ENCODE results near the gene NEMP1. TPM values are rescaled to one million over a fixed set of nuclear protein-coding genes. Genes with fewer than 3 reads are reported as not detected.
A peak's percentile ranks its signal among the peaks of the same experiment; 100 is the strongest.

Gene NEMP1
- total RNA-seq, 4 donors from 2014 or later: 8.3 to 11.8 (median 10.0) TPM

- Histone ChIP-seq H3K4me3 (no peak overlapping the region), H3K36me3 (peaks cover 57 to 93% (median 83%) of the 10 kb centered on the region in 4 donors), H3K9me3 (no peaks in the 10 kb centered on the region), H3K4me1 (peaks cover 23 to 47% (median 39%) of the 10 kb centered on the region in 4 donors), H3K27me3 (no peaks in the 10 kb centered on the region), H3K27ac (replicated peaks in 1 of 4) (peak overlapping the region in 2 of 4 donors; percentile 99 to 100)
- intact Hi-C loops (cut with DNase I): loop anchor here (10.0 kb wide), 1 partner anchor 462 kb away; the partner anchor contains the start of gene BAZ2A
- no peak for TF ChIP-seq POLR2AphosphoS5 (IDR thresholded peaks at IDR 0.05)
- TF ChIP-seq, protein P1, sequence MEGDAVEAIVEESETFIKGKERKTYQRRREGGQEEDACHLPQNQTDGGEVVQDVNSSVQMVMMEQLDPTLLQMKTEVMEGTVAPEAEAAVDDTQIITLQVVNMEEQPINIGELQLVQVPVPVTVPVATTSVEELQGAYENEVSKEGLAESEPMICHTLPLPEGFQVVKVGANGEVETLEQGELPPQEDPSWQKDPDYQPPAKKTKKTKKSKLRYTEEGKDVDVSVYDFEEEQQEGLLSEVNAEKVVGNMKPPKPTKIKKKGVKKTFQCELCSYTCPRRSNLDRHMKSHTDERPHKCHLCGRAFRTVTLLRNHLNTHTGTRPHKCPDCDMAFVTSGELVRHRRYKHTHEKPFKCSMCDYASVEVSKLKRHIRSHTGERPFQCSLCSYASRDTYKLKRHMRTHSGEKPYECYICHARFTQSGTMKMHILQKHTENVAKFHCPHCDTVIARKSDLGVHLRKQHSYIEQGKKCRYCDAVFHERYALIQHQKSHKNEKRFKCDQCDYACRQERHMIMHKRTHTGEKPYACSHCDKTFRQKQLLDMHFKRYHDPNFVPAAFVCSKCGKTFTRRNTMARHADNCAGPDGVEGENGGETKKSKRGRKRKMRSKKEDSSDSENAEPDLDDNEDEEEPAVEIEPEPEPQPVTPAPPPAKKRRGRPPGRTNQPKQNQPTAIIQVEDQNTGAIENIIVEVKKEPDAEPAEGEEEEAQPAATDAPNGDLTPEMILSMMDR (IDR thresholded peaks at IDR 0.05): no peak
- no peak for TF ChIP-seq POLR2A (IDR thresholded peaks at IDR 0.05; ENCODE audit: low read depth)
- TF ChIP-seq EP300 (IDR thresholded peaks at IDR 0.05): no peak
- 89% methylated on average over 8 of the region's 8 CpGs for WGBS
- no peak for DNase-seq (ENCODE audit: extremely low spot score)
Observed at GRCh38 chr12:57096748-57097553, 18.4 kb upstream of the NEMP1 start.

GRCh38 chr12:57096099-57096572 is 17.5 kb upstream of the NEMP1 start:
- Histone ChIP-seq H3K9me3 (no peaks in the 10 kb centered on the region), H3K36me3 (peaks cover 56 to 93% (median 86%) of the 10 kb centered on the region in 4 donors), H3K27me3 (no peaks in the 10 kb centered on the region), H3K4me3 (no peak overlapping the region), H3K4me1 (peaks cover 31 to 55% (median 47%) of the 10 kb centered on the region in 4 donors), H3K27ac (replicated peaks in 1 of 4) (peak overlapping the region in 2 of 4 donors; percentile 99 to 100)
- no peak for DNase-seq (ENCODE audit: extremely low spot score)
- intact Hi-C loops (cut with DNase I): loop anchor here (10.0 kb wide), 1 partner anchor 461 kb away; the partner anchor contains the start of gene BAZ2A
- whole genome bisulfite sequencing: 72% methylated on average over 6 of the region's 6 CpGs
- no peak for TF ChIP-seq POLR2A (IDR thresholded peaks at IDR 0.05; ENCODE audit: low read depth)
- TF ChIP-seq, protein P1 (IDR thresholded peaks at IDR 0.05): no peak
- no peak for TF ChIP-seq POLR2AphosphoS5 (IDR thresholded peaks at IDR 0.05)
- TF ChIP-seq EP300 (IDR thresholded peaks at IDR 0.05): no peak

- intact Hi-C loops (cut with DNase I): loop anchor here (10.0 kb wide), 1 partner anchor 461 kb away; the partner anchor contains the start of gene BAZ2A
- no peak for DNase-seq (ENCODE audit: extremely low spot score)
- H3K9me3 ChIP-seq: no peaks in the 10 kb centered on the region
- peak overlapping the region; percentile 99 to 100 (median 100) for H3K27ac ChIP-seq (replicated peaks in 1 of 4)
- TF ChIP-seq POLR2AphosphoS5 (IDR thresholded peaks at IDR 0.05) (no peak), EP300 (IDR thresholded peaks at IDR 0.05) (no peak), POLR2A (IDR thresholded peaks at IDR 0.05; ENCODE audit: low read depth) (no peak)
- TF ChIP-seq, protein P1 (IDR thresholded peaks at IDR 0.05): no peak
- no peaks in the 10 kb centered on the region for H3K27me3 ChIP-seq
- H3K36me3 ChIP-seq: peaks cover 56 to 90% (median 87%) of the 10 kb centered on the region in 4 donors
- H3K4me1 ChIP-seq: peaks cover 38 to 62% (median 54%) of the 10 kb centered on the region in 4 donors
- no peak overlapping the region for H3K4me3 ChIP-seq
- 70% methylated on average over 3 of the region's 3 CpGs for WGBS
Observed at GRCh38 chr12:57095440-57095839, 16.8 kb upstream of the NEMP1 start.

DNA sequence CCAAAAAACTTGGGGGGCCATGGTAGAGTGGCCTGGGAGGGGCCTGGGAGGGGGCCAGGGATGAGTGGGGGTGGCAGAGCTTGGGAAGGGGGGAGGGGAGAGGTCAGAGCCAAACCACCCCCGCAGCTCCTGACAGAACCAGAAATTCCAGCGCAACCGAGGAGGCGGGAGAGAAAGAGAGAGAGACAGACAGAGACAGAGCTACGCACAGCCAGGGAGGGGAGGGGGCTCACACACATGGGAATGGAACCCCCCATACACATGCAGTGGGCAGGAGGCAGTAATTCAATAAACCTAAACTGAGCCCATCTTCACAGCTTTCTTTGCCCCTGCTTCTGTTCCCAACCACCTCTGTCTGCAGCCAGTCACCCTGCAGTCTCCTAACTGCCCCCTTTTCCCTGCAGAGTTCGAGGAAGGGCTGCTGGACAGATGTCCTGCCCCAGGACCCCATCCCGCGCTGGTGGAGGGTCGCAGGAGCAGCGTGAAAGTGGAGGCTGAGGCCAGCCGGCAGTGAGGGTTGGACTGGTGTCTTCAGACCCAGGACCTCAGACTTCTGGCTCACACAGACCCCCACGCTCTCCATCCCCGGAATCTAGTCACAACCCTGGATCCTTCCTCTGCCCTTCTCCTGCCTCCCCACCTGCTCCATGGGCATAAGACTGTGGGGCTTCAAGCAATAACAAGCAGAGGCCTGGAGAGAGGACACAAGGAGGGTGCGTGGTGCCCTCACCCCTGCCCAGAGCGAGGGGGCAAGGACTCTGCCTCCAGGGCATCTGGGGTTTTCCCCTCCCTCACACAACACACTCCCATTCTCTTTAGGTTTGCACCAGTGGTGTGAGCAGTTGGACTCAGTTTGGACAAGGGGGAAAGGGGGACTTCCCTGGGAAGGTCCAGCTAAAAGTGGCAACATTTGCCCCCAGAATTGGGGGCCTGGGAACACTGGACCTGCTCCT is 15.9 kb upstream of the NEMP1 start:
- H3K36me3 ChIP-seq: peaks cover 49 to 81% (median 79%) of the 10 kb centered on the region in 4 donors
- DNase-seq (ENCODE audit: extremely low spot score): no peak
- TF ChIP-seq EP300 (IDR thresholded peaks at IDR 0.05) (no peak), POLR2AphosphoS5 (IDR thresholded peaks at IDR 0.05) (peak in 1 of 2 donors; percentile 5), POLR2A (IDR thresholded peaks at IDR 0.05; ENCODE audit: low read depth) (no peak)
- TF ChIP-seq, protein P1 (IDR thresholded peaks at IDR 0.05): no peak
- 38% methylated on average over 15 of the region's 15 CpGs for WGBS
- peak overlapping the region; percentile 1 to 18 (median 10) for H3K4me3 ChIP-seq
- no peaks in the 10 kb centered on the region for H3K9me3 ChIP-seq
- intact Hi-C loops (cut with DNase I): loop anchor here (10.0 kb wide), 1 partner anchor 460 kb away; the partner anchor contains the start of gene BAZ2A
- H3K27me3 ChIP-seq: no peaks in the 10 kb centered on the region
- H3K27ac ChIP-seq (replicated peaks in 1 of 4): peak overlapping the region; percentile 99 to 100 (median 100)
- peaks cover 42 to 67% (median 59%) of the 10 kb centered on the region in 4 donors for H3K4me1 ChIP-seq

All from esophagus muscularis mucosa (tissue), 4 donors.